GM21576 (cell line): ENCODE results near the gene KRTAP2-4.
"Not testable (repeated sequence)": the region's sequence is repeated elsewhere in the genome, so short reads cannot be mapped to it uniquely, and the experiment has no call there.

Experiments
- ATAC-seq: cut with Tn5 transposase; IDR thresholded peaks from one replicate; pipeline ENCODE4 v1.9.1; 2021; ENCODE audit warnings: mild to moderate bottlenecking, moderate library complexity; ENCODE audit not compliant: unreplicated experiment

Gene KRTAP2-4

GRCh38 chr17:41065829-41066624 lies at the start of gene KRTAP2-4:
TSS of gene KRTAP2-4 (minus strand) at chr17:41065879. CDS start at chr17:41065845, 34 bp downstream.
- ATAC-seq = no peak

DNA sequence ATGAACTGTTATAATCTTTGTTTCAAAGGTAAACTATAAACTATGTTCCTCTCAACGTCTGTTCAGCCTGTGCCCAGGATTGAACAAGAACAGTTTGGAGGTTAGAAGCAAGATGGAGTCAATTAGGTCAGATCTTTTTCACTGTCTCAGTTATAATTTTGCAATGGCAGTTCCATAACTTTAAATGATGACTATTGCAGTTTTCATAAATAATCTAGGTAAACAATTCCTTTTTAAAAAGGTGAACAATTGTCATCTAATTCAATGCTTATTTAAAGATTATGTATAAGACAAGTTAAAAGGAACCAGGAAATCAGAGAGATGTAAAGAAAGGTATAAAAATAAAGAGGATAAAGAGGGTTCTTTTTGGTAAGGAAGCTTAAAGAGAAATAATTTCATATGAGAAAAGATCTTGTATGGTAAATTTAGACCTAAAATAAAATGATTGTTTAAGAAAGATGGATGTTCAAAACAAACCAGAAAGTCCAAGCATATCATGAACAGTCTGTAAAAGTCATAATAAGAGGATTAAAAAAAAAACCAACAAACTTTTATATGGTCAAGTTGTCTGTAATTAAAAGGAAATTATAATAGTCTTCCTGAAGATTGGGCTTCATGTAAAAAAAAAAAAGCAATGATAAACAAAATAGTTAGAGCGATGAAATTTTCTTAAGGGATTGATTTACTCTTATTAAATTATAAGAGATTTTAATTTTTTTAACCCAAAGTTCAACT lies 45.6 kb upstream of the KRTAP2-4 start:
- no peak for ATAC-seq

DNA sequence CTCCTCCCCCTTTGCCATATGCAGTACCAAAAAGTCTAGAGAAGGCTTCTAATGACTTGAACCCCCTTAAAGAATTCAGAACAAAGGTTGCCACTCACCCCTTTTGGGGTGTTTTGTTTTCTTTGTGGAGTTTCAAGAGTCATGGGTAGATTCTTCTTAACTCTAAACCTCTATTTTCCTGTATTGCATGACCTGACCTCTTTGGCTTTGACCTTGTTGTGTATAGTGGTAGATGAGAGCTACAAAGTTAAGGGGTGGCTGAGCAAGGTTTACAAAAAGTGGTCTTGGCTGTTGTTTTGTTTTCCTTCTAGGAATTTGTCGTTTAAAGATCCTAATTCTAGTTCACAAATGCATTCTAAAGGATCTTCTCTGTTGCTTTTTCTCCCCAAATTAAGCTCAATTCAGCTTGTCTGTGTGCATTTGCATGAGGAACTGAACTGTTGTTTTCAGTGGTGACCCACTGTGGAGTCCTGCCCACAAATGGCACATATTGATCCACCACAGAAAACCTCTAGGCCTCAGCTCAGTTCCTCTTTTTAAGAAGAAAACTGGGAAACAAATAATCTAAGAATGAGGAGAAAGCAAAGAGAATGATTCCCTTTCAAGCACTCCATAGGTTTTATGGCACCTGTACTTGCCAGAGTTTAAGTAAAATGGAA lies 43.2 kb upstream of the KRTAP2-4 start:
- ATAC-seq = not testable (repeated sequence)

- no peak for ATAC-seq
Measured at GRCh38 chr17:41107941-41108450, 42.3 kb upstream of the KRTAP2-4 start.

DNA sequence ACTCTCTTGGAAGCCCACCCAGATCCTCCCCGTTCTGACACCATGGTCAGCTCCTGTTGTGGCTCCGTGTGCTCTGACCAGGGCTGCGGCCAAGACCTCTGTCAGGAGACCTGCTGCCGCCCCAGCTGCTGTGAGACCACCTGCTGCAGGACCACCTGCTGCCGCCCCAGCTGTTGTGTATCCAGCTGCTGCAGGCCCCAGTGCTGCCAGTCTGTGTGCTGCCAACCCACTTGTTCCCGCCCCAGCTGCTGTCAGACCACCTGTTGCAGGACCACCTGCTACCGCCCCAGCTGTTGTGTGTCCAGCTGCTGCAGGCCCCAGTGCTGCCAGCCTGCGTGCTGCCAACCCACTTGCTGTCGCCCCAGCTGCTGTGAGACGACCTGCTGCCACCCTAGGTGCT lies 39.7 kb upstream of the KRTAP2-4 start, which contains the start of gene KRTAP4-9:
TSS of gene KRTAP4-9 (plus strand) at position 43 of the 400 bp plus-strand sequence. CDS start at position 43, 0 bp downstream.
- not testable (repeated sequence) for ATAC-seq

GRCh38 chr17:41104386-41105038 lies 38.8 kb upstream of the KRTAP2-4 start:
- not testable (repeated sequence) for ATAC-seq

- no peak for ATAC-seq
Measured at GRCh38 chr17:41103896-41104295, 38.2 kb upstream of the KRTAP2-4 start.

GRCh38 chr17:41101586-41102259 lies 36.0 kb upstream of the KRTAP2-4 start, which contains the start of gene KRTAP4-16:
TSS of gene KRTAP4-16 (minus strand) at chr17:41102209. CDS start at chr17:41102209, 0 bp downstream.
- ATAC-seq = no peak

GRCh38 chr17:41099682-41100480 lies 34.2 kb upstream of the KRTAP2-4 start:
- not testable (repeated sequence) for ATAC-seq

GRCh38 chr17:41098481-41098880 lies 32.8 kb upstream of the KRTAP2-4 start:
- ATAC-seq = no peak

- no peak for ATAC-seq
Measured at GRCh38 chr17:41098042-41098441, 32.4 kb upstream of the KRTAP2-4 start, which contains the start of gene KRTAP4-8. TSS of gene KRTAP4-8 (minus strand) at chr17:41098142. CDS start at chr17:41098084, 58 bp downstream.

GRCh38 chr17:41096055-41096454 lies 30.4 kb upstream of the KRTAP2-4 start:
- no peak for ATAC-seq

DNA sequence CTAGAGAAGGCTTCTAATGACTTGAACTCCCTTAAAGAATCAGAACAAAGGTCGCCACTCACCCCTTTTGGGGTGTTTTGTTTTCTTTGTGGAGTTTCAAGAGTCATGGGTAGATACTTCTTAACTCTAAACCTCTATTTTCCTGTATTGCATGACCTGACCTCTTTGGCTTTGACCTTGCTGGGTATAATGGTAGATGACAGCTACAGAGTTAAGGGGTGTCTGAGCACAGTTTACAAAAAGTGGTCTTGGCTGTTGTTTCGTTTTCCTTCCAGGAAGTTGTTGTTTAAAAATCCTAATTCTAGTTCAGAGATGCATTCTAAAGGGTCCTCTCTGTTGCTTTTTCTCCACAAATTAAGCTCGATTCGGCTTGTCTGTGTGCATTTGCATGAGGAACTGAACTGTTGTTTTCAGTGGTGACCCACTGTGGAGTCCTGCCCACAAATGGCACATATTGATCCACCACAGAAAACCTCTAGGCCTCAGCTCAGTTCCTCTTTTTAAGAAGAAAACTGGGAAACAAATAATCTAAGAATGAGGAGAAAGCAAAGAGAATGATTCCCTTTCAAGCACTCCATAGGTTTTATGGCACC lies 23.2 kb upstream of the KRTAP2-4 start:
- ATAC-seq = not testable (repeated sequence)

GRCh38 chr17:41084100-41084856 lies 18.6 kb upstream of the KRTAP2-4 start, which contains the start of gene KRTAP4-7:
TSS of gene KRTAP4-7 (plus strand) at chr17:41084150. CDS start at chr17:41084207, 57 bp downstream.
- not testable (repeated sequence) for ATAC-seq

GRCh38 chr17:41083427-41083826 lies 17.7 kb upstream of the KRTAP2-4 start:
- not testable (repeated sequence) for ATAC-seq

- no peak for ATAC-seq
Measured at GRCh38 chr17:41082626-41083025, 16.9 kb upstream of the KRTAP2-4 start.

DNA sequence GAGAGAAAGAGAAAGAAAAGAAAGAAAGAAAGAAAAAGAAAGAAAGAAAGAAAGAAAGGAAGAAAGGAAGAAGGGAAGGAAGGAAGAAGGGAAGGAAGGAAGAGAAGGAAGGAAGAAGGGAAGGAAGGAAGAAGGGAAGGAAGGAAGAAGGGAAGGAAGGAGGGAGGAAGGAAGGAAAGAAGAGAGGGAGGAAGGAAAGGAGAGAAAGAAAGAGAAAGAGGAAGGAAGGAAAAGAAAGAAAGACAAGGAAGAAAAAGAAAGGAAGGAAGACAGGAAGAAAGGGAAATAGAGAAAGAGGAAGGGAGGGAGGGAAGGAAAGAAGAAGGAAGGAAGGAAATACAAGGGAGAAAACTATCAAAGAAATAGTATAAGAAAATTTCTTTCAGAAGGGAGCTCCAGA lies 11.1 kb upstream of the KRTAP2-4 start:
- no peak for ATAC-seq

DNA sequence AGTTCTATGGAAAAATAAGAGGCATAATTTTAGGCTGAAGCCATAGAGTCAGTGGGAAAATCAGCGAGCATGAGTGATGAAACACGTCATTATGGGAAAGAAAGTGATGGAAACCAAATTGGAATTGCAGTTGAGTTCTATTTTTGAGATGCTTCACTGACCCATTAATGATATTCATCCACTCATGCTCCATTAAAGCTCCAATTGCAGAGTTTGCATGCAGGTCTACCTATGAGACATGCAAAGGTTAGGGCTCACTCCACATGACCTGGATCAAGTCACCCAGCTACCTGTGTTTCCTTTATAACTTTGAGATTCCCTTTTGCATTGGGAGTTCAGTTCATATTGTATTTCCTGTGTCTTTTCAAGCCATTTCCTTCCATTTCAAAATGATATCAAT lies 8.0 kb upstream of the KRTAP2-4 start:
- no peak for ATAC-seq
